ENCODE data around the gene SBNO1. TPM values are rescaled to one million over a fixed set of nuclear protein-coding genes. Genes with fewer than 3 reads are reported as not detected.

Gene SBNO1
- total RNA-seq, 1 experiment from 2014 or later: 43.8 TPM

GRCh38 chr12:123351349-123351748 is 13.3 kb downstream of the SBNO1 start:
- H3K4me3 ChIP-seq (replicated peaks in 1 of 2; ENCODE audit: low read depth in 1 of 2, low read length in 2 of 2): no peak overlapping the region
- no TSS peak for BruUV-seq (replicated peaks)
- ChIA-PET CTCF (interaction anchor here (1.7 kb wide), 1 partner anchor 14 kb away, joined by 5 read pairs; no protein-coding TSS in a partner anchor), RAD21 (ENCODE audit: low non-redundant PET in 1 of 2, low total read pairs in 2 of 2, uncharacterized antibody in 2 of 2, unreplicated experiment in 2 of 2) (no interaction called here), POLR2A (interaction anchor here (0.6 kb wide), 1 partner anchor 11 kb away, joined by 3 read pairs; no protein-coding TSS in a partner anchor)
- no peak overlapping the region for H3K27ac ChIP-seq (ENCODE audit: low read depth, low read length)
- no peaks in the 10 kb centered on the region for H3K9me3 ChIP-seq (ENCODE audit: control insufficient read depth in 1 of 2, insufficient read depth in 1 of 2, low read depth in 1 of 2, low read length in 2 of 2)
- H3K4me2 ChIP-seq (ENCODE audit: low read length): no peak overlapping the region
- DNase-seq (ENCODE audit: low read depth, low spot score): no peak
- peaks cover 8 to 12% of the 10 kb centered on the region in 2 experiments; a peak in 3 of 4 replicates for H3K36me3 ChIP-seq (ENCODE audit: control insufficient read depth in 1 of 2, insufficient read depth in 2 of 2, low read length in 2 of 2)
- ATAC-seq: no peak
- H2AFZ ChIP-seq (ENCODE audit: low read depth, low read length, poor library complexity, severe bottlenecking): no peak overlapping the region
- peaks cover 15% of the 10 kb centered on the region; the same call in 1 of the 2 replicates for H4K20me1 ChIP-seq (ENCODE audit: insufficient read depth)
- no peaks in the 10 kb centered on the region for H3K4me1 ChIP-seq (ENCODE audit: control insufficient read depth in 1 of 2, insufficient read depth in 2 of 2, low read length in 2 of 2)
- H3K27me3 ChIP-seq (ENCODE audit: insufficient read depth, low read length): no peaks in the 10 kb centered on the region
- H3K79me2 ChIP-seq (ENCODE audit: insufficient read depth, low read length): peaks cover 94% of the 10 kb centered on the region
- intact Hi-C loops (cut with micrococcal nuclease): no loop called here
- no peak overlapping the region for H3K9ac ChIP-seq (ENCODE audit: low read length)
- TF ChIP-seq EZH2phosphoT487 (IDR thresholded peaks at IDR 0.05; ENCODE audit: borderline replicate concordance) (no peak), CTCF (IDR thresholded peaks at IDR 0.05 in 2 of 3, conservative IDR thresholded peaks at IDR 0.05 in 1 of 3; ENCODE audit: borderline replicate concordance in 1 of 3, insufficient read depth in 1 of 3, low read depth in 2 of 3, low read length in 2 of 3) (no peak), ZFX (IDR thresholded peaks at IDR 0.05) (no peak), POLR2AphosphoS5 (IDR thresholded peaks at IDR 0.05; ENCODE audit: low read depth, low read length) (no peak), SIN3A (IDR thresholded peaks at IDR 0.05; ENCODE audit: low read depth) (no peak), MAX (IDR thresholded peaks at IDR 0.05) (no peak), ELF1 (IDR thresholded peaks at IDR 0.05; ENCODE audit: borderline replicate concordance, low read depth) (no peak), REST (IDR thresholded peaks at IDR 0.05; ENCODE audit: low read depth) (no peak), EZH2 (IDR thresholded peaks at IDR 0.05) (no peak), CBX3 (IDR thresholded peaks at IDR 0.05; ENCODE audit: low read depth) (no peak), SP1 (IDR thresholded peaks at IDR 0.05; ENCODE audit: low read depth) (no peak), JUND (IDR thresholded peaks at IDR 0.05) (no peak), POLR2A (IDR thresholded peaks at IDR 0.05; ENCODE audit: borderline replicate concordance, extremely low read depth, insufficient read depth, insufficient read length) (no peak), EGR1 (IDR thresholded peaks at IDR 0.05; ENCODE audit: low read depth) (no peak), SRF (IDR thresholded peaks at IDR 0.05; ENCODE audit: low read depth) (no peak), ZBTB33 (IDR thresholded peaks at IDR 0.05; ENCODE audit: extremely low read depth, insufficient replicate concordance, low read length) (no peak), CEBPB (IDR thresholded peaks at IDR 0.05; ENCODE audit: low read depth) (no peak), ZNF274 (IDR thresholded peaks at IDR 0.05; ENCODE audit: low read depth, low read length) (no peak), TCF7L2 (IDR thresholded peaks at IDR 0.05; ENCODE audit: borderline replicate concordance, extremely low read depth, insufficient read depth, insufficient read length) (no peak)
- H3K9me2 ChIP-seq (ENCODE audit: insufficient read depth): no peaks in the 10 kb centered on the region

Measured in HCT116 (cell line).